ENCODE results near the gene AIF1L. TPM values are rescaled to one million over a fixed set of nuclear protein-coding genes. Genes with fewer than 3 reads are reported as not detected.

Gene AIF1L
- total RNA-seq, 2 donors from 2014 or later: 4.9 to 11.5 TPM

DNA sequence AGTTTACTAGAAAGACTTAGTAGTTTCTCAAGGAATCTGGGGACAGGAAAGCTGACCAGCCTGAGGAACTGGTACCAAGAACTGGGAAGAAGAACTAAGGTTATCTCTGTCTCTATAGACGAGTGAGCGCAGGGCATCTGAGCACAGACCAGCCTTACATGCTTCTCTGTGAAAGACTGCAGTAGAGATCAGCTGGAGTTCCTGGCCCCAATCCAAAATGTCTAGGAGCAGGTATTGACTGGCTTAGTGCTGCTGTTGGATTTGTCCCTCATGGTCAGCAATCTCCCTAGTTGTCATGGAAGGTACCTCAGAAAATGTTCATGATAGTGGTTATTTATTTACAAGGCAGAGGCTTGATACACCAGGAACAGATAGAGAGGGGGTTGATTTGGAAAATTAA, 42.3 kb downstream of the AIF1L start:
- DNase-seq (peak; percentile 54 to 77 (median 70)), ATAC-seq (peak; percentile 47)
- Histone ChIP-seq H3K36me3 (replicated peaks in 1 of 2; ENCODE audit: insufficient read depth in 1 of 2, low read depth in 2 of 2) (peaks cover 13 to 58% of the 10 kb centered on the region in 2 donors), H3K4me3 (no peak overlapping the region), H3K9me3 (no peaks in the 10 kb centered on the region), H3K27me3 (no peaks in the 10 kb centered on the region), H3K27ac (no peak overlapping the region), H3K4me1 (no peaks in the 10 kb centered on the region)
- WGBS, 2 donors: 52 to 55% methylated on average over 2 of the region's 2 CpGs
- intact Hi-C loops (cut with DNase I): no loop called here
- no peak for TF ChIP-seq POLR2A (IDR thresholded peaks at IDR 0.05)
- TF ChIP-seq, protein P1, sequence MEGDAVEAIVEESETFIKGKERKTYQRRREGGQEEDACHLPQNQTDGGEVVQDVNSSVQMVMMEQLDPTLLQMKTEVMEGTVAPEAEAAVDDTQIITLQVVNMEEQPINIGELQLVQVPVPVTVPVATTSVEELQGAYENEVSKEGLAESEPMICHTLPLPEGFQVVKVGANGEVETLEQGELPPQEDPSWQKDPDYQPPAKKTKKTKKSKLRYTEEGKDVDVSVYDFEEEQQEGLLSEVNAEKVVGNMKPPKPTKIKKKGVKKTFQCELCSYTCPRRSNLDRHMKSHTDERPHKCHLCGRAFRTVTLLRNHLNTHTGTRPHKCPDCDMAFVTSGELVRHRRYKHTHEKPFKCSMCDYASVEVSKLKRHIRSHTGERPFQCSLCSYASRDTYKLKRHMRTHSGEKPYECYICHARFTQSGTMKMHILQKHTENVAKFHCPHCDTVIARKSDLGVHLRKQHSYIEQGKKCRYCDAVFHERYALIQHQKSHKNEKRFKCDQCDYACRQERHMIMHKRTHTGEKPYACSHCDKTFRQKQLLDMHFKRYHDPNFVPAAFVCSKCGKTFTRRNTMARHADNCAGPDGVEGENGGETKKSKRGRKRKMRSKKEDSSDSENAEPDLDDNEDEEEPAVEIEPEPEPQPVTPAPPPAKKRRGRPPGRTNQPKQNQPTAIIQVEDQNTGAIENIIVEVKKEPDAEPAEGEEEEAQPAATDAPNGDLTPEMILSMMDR (IDR thresholded peaks at IDR 0.05): no peak

DNA sequence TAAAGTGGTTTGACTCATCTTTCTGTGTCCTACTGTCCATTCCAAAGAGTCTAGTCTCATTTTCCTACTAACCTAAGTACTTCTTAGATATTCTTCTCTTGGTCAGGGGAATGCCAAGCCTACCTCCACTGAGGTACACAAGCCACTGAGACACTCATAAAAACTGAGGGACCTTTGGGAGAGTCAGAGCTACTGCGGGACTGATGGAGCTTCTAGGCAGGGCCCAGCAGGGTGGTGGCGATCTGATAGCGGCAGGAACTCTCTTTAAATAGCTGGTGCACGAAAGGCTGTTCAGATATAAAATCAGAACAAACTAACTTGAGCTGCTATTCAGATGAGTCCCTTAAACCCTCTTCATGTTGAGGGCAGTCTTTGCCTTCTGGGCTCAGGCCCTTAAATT, 43.8 kb downstream of the AIF1L start:
- ATAC-seq: no peak
- H3K27ac ChIP-seq: no peak overlapping the region
- no peak for DNase-seq
- intact Hi-C loops (cut with DNase I): no loop called here
- no peaks in the 10 kb centered on the region for H3K27me3 ChIP-seq
- H3K4me1 ChIP-seq: no peaks in the 10 kb centered on the region
- 83 to 93% methylated on average over 4 of the region's 4 CpGs for WGBS, 2 donors
- TF ChIP-seq, protein P1 (IDR thresholded peaks at IDR 0.05): no peak
- TF ChIP-seq POLR2A (IDR thresholded peaks at IDR 0.05): no peak
- H3K9me3 ChIP-seq: no peaks in the 10 kb centered on the region
- H3K4me3 ChIP-seq: no peak overlapping the region
- H3K36me3 ChIP-seq (replicated peaks in 1 of 2; ENCODE audit: insufficient read depth in 1 of 2, low read depth in 2 of 2): peaks cover 9 to 54% of the 10 kb centered on the region in 2 donors

DNA sequence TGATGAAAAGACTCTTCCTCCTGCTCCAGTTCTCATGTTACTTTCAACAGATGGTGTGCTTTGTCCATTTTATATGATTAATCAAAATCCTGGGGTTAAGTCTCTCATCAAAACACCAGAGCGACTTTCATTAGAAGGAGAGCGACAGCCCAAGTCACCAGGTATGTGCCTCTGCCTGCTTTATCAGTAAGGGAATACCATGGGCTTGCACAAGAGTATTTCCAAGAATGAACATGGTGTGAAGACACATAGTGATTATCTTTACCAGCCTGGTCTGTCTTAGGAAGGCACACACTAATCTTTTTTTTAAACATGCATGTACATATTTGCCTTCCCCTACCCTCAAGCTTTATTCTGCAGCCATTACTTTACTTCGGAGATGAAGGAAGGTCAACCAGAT, 44.2 kb downstream of the AIF1L start:
- Histone ChIP-seq H3K36me3 (replicated peaks in 1 of 2; ENCODE audit: insufficient read depth in 1 of 2, low read depth in 2 of 2) (peaks cover 9 to 53% of the 10 kb centered on the region in 2 donors), H3K27me3 (no peaks in the 10 kb centered on the region), H3K4me3 (no peak overlapping the region), H3K27ac (no peak overlapping the region), H3K9me3 (no peaks in the 10 kb centered on the region), H3K4me1 (no peaks in the 10 kb centered on the region)
- ATAC-seq (no peak), DNase-seq (no peak)
- TF ChIP-seq, protein P1 (IDR thresholded peaks at IDR 0.05): no peak
- no peak for TF ChIP-seq POLR2A (IDR thresholded peaks at IDR 0.05)
- 93 to 94% methylated on average over 3 of the region's 3 CpGs for WGBS, 2 donors
- intact Hi-C loops (cut with DNase I): no loop called here

DNA sequence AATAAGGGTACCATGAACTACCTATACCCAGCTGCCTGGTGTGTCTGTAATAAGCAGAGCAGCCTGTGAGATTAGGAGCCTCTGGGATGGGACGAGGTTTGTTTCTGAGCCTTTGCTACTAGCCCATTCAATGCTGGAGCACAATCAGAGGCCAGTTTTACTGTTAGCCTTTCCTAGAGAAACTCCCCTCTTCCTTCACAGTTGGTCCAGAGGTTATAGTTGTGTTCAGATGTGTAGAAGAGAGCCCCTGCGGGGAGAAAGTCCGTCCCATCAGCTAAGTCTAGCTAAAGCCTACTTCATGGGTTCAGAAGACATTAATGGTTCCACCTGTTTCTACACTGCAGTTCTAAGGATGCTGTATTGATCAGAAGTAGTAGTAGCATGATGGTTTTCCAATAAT, 45.8 kb downstream of the AIF1L start:
- Histone ChIP-seq H3K9me3 (no peaks in the 10 kb centered on the region), H3K27me3 (no peaks in the 10 kb centered on the region), H3K4me1 (no peaks in the 10 kb centered on the region), H3K4me3 (no peak overlapping the region), H3K27ac (no peak overlapping the region), H3K36me3 (replicated peaks in 1 of 2; ENCODE audit: insufficient read depth in 1 of 2, low read depth in 2 of 2) (peaks cover 0 to 46% of the 10 kb centered on the region in 2 donors)
- no peak for TF ChIP-seq POLR2A (IDR thresholded peaks at IDR 0.05)
- TF ChIP-seq, protein P1 (IDR thresholded peaks at IDR 0.05): no peak
- ATAC-seq: no peak
- 82 to 87% methylated on average over 3 of the region's 3 CpGs for WGBS, 2 donors
- intact Hi-C loops (cut with DNase I): no loop called here
- no peak for DNase-seq

DNA sequence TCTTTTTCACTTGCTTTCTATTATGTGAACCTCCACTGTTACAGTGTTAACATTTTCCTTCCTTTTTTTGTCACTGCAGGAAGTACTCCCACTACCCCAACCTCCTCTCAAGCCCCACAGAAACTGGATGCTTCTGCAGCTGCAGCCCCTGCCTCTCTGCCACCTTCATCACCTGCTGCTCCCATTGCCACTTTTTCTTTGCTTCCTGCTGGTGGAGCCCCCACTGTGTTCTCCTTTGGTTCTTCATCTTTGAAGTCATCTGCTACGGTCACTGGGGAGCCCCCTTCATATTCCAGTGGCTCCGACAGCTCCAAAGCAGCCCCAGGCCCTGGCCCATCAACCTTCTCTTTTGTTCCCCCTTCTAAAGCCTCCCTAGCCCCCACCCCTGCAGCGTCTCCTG, 47.9 kb downstream of the AIF1L start:
- no peak overlapping the region for H3K27ac ChIP-seq
- H3K4me3 ChIP-seq: no peak overlapping the region
- TF ChIP-seq, protein P1 (IDR thresholded peaks at IDR 0.05): no peak
- no peak for TF ChIP-seq POLR2A (IDR thresholded peaks at IDR 0.05)
- H3K36me3 ChIP-seq (replicated peaks in 1 of 2; ENCODE audit: insufficient read depth in 1 of 2, low read depth in 2 of 2): peaks cover 0 to 53% of the 10 kb centered on the region in 2 donors
- H3K4me1 ChIP-seq: no peaks in the 10 kb centered on the region
- no peaks in the 10 kb centered on the region for H3K27me3 ChIP-seq
- ATAC-seq: no peak
- DNase-seq: no peak
- no peaks in the 10 kb centered on the region for H3K9me3 ChIP-seq
- 88 to 98% methylated on average over 3 of the region's 3 CpGs for WGBS, 2 donors
- intact Hi-C loops (cut with DNase I): no loop called here
